ENCODE data around the gene P2RY8.
"Not testable (repeated sequence)": the region's sequence is repeated elsewhere in the genome, so short reads cannot be mapped to it uniquely, and the experiment has no call there.

The P2RY8 gene

DNA sequence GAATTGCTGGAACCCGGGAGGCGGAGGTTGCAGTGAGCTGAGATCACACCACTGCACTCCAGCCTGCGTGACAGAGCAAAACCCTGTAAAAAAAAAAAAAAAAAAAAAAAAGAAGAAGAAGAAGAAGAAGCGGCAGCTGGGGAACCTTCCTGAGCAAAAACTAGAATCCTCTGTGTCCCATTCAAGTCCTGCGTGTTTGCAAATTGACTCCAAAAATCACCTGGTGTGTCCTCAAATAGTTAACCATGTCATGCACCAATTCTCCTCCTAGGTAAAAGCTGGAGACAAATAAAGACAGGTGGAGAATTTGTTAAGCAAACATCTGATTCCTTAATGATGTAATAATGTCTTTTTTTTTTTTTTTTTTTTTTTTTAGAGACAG is 52.4 kb downstream of the P2RY8 start:
- no peak for DNase-seq

DNA sequence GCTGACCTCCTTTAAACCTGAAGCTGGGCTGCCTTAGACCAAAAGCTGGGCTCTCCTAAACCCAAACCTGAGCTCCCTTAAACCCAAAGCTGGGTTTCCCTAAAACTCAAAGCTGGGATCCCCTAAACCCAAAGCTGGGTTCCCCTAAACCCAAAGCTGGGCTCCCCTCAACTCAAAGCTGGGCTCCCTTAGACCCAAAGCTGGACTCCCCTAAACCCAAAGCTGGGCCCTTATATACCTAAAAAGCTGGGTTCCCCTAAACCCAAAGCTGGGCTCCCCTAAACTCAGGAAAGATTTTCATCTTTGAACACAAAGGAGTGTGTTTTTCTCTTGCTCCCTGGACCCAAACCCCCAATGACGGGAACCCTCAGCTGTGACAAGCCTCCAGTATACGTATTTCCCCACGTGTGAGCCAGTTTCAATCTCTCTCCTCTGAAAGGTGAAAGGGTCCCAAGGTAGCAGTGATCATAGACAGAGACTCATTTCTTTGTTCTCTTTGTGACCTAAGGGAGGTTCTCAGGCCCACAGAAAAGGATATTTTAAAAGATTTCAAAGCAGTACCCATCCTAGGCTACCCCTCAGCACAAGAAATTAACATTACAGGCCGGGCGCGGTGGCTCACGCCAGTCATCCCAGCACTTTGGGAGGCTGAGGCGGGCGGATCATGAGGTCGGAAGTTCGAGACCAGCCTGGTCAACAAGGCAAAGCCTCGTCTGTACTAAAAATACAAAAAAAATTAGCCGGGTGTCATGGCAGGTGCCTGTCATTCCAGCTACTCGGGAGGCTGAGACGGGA is 52.9 kb downstream of the P2RY8 start:
- DNase-seq, result no peak

DNA sequence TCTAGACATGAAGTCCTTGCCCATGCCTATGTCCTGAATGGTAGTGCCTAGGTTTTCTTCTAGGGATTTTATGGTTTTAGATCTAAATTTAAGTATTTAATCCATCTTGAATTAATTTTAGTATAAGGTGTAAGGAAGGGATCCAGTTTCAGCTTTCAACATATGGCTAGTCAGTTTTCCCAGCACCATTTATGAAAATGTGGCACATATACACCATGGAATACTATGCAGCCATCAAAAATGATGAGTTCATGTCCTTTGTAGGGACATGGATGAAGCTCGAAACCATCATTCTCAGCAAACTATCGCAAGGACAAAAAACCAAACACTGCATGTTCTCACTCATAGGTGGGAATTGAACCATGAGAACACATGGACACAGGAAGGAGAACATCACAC is 54.5 kb downstream of the P2RY8 start:
- not testable (repeated sequence) for DNase-seq

DNA sequence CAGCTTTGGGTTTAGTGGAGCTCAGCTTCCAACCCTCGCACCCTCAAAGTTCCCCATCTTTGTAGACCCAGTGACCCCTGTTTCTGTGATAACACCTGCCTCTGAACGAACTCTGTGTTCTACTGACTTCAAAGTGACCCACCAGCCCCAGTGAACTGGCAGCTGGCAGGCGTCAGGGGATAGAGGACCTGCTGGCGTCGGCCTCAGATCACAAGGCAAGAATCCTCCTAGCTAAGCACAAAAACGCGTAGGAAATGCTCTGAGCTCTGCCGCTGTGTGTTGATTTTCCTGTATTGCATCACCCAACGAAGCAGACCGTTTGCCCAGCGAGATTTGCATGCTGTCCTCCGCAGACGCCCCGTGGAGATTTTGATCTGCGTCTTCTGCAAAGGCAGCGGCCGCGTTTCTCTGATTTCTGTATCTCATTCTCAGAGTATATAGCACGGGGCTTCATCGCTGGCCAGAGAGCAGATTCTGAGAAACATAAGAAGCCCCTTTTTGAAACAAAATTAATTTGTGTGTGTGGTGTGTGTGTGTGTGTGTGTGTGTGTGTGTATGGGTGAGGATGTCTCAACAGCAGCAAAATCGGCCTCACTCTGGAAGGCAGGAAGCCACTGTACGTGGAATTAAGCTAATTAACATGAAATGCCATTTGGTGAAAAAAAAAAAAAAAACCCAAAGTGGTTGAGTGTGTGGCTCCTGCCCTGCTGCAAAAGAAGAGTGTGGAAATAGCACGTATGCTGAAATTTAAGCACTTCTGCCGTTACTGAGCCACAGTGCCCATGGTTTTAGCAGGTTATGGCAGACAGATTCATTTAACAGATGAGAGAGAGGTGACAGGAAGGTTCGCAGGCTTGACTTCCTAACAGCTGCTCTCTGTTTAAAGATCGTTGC is 55.1 kb downstream of the P2RY8 start:
- no peak for DNase-seq

GRCh38 chrX:1480082-1480785 is 56.8 kb downstream of the P2RY8 start:
- no peak for DNase-seq

DNA sequence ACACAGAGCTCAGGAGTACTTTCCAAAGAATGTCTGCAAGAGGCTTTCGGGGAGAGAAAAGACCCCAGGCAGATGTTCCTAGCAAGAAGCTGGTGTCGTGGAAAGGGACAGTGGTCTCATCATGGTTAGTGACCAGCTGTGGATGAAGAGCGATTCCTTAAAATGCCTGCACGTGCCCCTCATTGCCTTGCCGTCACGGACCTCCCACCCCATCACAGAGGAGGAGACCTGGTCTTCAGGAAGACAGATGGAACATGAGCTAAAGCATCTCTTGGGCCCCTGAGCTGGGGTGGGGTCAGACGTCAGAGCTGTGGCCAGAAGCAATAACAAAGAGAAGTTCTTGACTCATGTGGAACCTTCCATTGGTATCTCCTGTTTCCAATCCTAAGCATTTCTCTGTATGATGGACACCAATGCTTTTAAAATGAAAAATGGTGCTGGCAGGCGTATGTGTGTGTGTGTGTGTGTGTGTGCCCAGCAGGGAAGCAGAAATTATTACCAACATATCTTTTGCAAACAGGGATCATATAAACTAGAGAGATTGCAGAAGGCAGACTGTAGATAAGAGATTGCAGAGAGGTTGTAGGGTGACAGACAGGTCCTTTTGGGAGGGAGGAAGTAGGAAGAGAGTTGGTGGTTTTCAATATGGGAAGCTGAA is 59.1 kb downstream of the P2RY8 start:
- no peak for DNase-seq

DNA sequence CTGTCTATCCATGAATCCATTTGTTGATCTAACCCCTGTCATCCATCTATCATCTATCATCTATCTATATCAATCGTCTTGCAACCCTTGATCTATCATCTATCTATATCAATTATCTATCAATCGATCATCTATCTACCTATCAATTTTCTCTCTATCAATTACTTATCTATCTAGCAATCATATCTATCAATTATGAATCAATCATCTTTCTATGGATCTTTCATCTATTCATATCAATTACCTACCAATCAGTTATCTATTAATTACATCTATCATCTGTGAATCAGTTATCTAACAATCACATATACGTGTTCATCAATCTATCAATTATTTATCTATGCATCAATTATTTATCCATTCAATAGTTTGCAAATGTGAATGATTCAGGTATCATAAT is 59.8 kb downstream of the P2RY8 start:
- no peak for DNase-seq

- DNase-seq, result no peak
These were observed 60.3 kb downstream of the P2RY8 start for GRCh38 chrX:1476682-1477081.

GRCh38 chrX:1475881-1476280 is 61.1 kb downstream of the P2RY8 start:
- no peak for DNase-seq

GRCh38 chrX:1475481-1475880 is 61.5 kb downstream of the P2RY8 start:
- DNase-seq, result no peak

GRCh38 chrX:1474593-1474992 is 62.4 kb downstream of the P2RY8 start:
- not testable (repeated sequence) for DNase-seq

DNA sequence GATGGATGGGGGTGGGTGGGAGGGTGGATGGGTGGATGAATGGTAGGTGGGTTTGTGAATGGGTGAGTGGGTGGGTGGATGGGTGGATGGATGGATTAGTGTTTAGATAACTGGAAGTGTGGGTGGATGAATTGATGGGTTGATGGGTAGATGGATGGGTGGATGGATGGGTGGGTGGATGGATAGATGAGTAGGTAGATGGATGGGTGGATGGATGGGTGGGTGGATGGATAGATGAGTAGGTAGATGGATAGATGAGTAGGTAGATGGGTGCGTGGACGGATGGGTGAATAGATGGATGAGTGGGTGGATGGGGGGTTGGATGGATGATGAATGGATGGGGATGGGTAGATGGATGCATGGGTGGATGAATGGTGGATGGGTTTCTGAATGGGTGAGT is 64.0 kb downstream of the P2RY8 start:
- DNase-seq, result no peak

DNA sequence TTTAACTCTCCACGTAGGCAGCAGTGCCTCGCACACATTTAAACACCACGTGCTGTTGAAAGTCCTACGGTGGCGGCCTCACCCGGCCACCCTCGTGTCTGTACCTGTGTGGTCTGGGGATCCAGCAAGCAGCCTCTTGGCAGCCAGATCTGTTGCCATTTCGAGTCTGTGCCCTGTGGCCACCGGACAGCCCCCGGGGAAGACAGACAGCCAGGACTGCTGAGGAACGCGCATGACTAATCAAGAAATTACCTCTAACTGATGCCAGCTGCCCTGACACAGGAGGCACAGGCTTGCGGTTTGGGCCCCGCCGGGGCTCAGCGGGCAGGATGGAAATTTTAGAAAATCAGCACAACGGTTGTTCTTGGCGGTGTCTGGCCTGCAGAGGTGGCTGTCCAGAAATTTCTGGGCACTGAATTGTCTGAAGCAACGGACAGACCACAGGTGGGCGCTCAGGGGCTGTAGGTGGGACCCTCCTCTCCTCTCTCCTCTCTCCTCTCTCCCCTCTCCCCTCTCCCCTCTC is 68.7 kb downstream of the P2RY8 start:
- no peak for DNase-seq

GRCh38 chrX:1466971-1467561 is 69.9 kb downstream of the P2RY8 start:
- DNase-seq, result no peak

DNA sequence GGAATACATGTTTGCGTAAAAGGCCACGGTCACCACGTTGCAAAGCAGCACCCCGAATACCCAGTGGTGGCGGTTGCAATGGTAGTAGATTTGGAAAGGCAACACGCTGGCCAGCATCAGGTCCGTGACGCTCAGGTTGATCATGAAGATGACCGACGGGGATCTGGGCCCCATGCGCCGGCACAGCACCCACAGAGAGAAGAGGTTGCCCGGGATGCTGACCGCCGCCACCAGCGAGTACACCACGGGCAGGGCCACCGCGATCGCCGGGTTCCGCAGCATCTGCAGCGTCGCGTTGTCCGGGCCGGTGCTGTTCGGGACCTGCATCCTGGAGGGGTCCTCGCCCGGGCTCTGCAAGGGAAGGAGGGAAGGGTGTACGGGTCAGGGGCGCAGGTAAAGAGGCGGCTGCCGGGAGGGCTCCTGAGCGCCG is 70.7 kb downstream of the P2RY8 start:
- DNase-seq, result no peak

- no peak for DNase-seq
These were observed 71.4 kb downstream of the P2RY8 start for GRCh38 chrX:1465286-1466231.

- DNase-seq, result no peak
These were observed 72.1 kb downstream of the P2RY8 start for GRCh38 chrX:1464971-1465285.

DNA sequence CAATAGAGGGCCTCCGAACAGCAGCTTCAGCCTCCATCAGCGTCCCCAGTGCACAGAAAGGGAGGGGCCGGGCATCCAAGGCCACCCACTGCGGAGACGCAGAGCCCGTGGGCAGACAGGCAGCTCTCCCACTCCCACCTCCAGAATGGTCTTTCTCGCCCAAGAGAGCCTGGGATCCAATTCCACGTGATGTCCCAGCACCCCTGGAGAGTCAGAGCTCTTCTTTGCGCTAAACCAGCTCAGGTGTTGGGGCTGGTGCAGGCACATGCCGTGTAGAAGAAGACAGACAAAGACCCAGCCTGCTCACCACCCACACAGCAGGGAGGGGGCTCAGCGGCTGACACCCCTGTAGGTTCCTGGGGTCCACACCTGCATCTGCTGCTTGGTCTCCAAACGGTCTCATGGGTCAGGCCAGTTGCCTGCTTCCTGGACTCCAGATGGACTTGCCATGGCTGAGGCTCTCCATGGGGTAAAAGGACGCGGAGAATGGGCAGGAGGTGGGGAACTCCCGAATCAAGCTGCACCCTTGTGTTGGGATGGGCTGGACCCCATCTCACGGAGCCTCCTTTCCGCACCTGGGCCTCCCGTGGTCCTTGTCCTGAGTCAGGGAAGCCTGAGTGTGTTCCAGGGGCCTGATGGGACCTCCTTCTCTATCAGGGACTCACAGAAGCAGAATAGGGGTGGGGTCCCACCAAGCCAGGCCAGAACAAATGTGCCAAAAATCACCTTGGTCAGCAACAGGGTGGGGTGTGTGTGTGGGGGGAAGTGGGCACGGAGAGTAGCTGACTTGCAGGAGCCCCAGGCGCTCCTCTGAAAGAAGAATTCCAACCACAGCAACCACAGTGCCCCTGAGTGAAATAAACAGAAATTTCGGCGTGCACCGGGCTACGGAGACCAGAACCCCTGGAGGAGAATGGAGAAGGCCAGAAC is 72.7 kb downstream of the P2RY8 start:
- DNase-seq, result no peak

DNA sequence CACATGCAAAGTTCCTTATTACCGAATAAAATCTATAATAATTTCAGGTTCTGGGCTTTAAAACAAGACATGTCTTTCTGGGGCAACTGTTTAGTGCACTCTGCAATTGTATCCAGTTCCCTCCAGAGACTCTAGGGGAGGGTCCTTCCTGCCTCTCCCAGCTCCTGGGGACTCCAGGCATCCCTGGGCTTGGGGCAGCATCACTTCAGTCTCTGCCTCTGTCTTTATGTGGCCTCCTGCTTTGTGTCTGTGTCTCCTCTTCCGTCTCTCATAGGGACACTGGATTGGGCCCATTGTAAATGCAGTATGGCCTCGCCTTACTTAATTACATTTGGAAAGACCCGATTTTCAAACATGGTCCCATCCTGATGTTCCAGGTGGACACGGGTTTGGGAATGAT is 73.4 kb downstream of the P2RY8 start:
- DNase-seq, result no peak

GRCh38 chrX:1462596-1463251 is 74.3 kb downstream of the P2RY8 start:
- no peak for DNase-seq
